Measurements from ENCODE around the gene RNF8.
"Not testable (repeated sequence)": the region's sequence is repeated elsewhere in the genome, so short reads cannot be mapped to it uniquely, and the experiment has no call there.

RNF8 gene

GRCh38 chr6:37321516-37322415 is 32.0 kb upstream of the RNF8 start:
- DNase-seq (ENCODE audit: low read depth): no peak

- DNase-seq (ENCODE audit: low read depth): no peak
These were observed 30.2 kb upstream of the RNF8 start for GRCh38 chr6:37323580-37323979.

GRCh38 chr6:37324131-37325033 is 29.4 kb upstream of the RNF8 start:
- no peak for DNase-seq (ENCODE audit: low read depth)

GRCh38 chr6:37330345-37330744 is 23.4 kb upstream of the RNF8 start:
- not testable (repeated sequence) for DNase-seq (ENCODE audit: low read depth)

GRCh38 chr6:37331047-37331446 is 22.7 kb upstream of the RNF8 start:
- no peak for DNase-seq (ENCODE audit: low read depth)

- no peak for DNase-seq (ENCODE audit: low read depth)
These were observed 20.9 kb upstream of the RNF8 start for GRCh38 chr6:37332894-37333293.

GRCh38 chr6:37334047-37334446 is 19.7 kb upstream of the RNF8 start:
- DNase-seq (ENCODE audit: low read depth): no peak

- DNase-seq (ENCODE audit: low read depth): not testable (repeated sequence)
These were observed 15.5 kb upstream of the RNF8 start for GRCh38 chr6:37338317-37338716.

- DNase-seq (ENCODE audit: low read depth): no peak
These were observed 15.0 kb upstream of the RNF8 start for GRCh38 chr6:37338745-37339255.

- no peak for DNase-seq (ENCODE audit: low read depth)
These were observed 13.8 kb upstream of the RNF8 start for GRCh38 chr6:37339741-37340638.

- DNase-seq (ENCODE audit: low read depth): no peak
These were observed 13.2 kb upstream of the RNF8 start for GRCh38 chr6:37340639-37340943.

GRCh38 chr6:37343248-37343647 is 10.5 kb upstream of the RNF8 start:
- DNase-seq (ENCODE audit: low read depth): no peak

GRCh38 chr6:37344308-37344707 is 9.5 kb upstream of the RNF8 start:
- DNase-seq (ENCODE audit: low read depth): no peak

GRCh38 chr6:37345804-37346203 is 8.0 kb upstream of the RNF8 start:
- not testable (repeated sequence) for DNase-seq (ENCODE audit: low read depth)

GRCh38 chr6:37347177-37347576 is 6.6 kb upstream of the RNF8 start:
- DNase-seq (ENCODE audit: low read depth): no peak

- DNase-seq (ENCODE audit: low read depth): no peak
These were observed 6.1 kb upstream of the RNF8 start for GRCh38 chr6:37347670-37348111.

GRCh38 chr6:37351027-37351426 is 2.8 kb upstream of the RNF8 start:
- no peak for DNase-seq (ENCODE audit: low read depth)

GRCh38 chr6:37352384-37352783 is 1.4 kb upstream of the RNF8 start:
- no peak for DNase-seq (ENCODE audit: low read depth)

- no peak for DNase-seq (ENCODE audit: low read depth)
These were observed 972 bp downstream of the RNF8 start for GRCh38 chr6:37354526-37355384.

- no peak for DNase-seq (ENCODE audit: low read depth)
These were observed 3.5 kb downstream of the RNF8 start for GRCh38 chr6:37357288-37357687.

GRCh38 chr6:37357860-37358259 is 4.1 kb downstream of the RNF8 start:
- no peak for DNase-seq (ENCODE audit: low read depth)
